Measurements from ENCODE around the gene ARHGAP24.

GRCh38 chr4:86015412-86016350 lies 540.7 kb downstream of the ARHGAP24 start:
- TF ChIP-seq POLR2A (IDR thresholded peaks at IDR 0.05) (no peak), CTCF (IDR thresholded peaks at IDR 0.05) (no peak)
